Measurements from ENCODE around the gene RBFOX1.

The RBFOX1 gene

DNA sequence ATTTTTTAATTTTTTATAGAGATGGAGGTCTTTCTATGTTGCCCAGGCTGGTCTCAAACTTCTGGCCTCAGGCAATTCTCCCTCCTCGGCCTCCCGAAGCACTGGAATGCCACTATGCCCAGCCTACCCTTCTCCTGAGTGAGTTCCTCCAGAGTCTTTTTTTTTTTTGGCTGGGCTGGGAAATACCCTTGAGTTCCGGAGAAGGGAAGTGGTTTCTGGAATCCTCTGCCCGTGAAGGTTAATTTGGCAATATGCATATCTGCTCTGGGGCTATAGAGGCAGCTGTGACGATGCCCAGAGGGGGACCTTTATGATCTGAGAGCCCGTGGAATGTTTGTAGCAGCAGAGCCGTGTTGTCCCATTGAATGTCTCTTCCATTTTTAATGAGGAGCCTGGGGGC lies 217.5 kb downstream of the RBFOX1 start:
- H3K4me3 ChIP-seq (ENCODE audit: low read length), result no peak overlapping the region
- H3K27ac ChIP-seq (ENCODE audit: low read length), result no peak overlapping the region
- H3K36me3 ChIP-seq (ENCODE audit: insufficient read depth, low read depth, low read length), result no peaks in the 10 kb centered on the region
- no peaks in the 10 kb centered on the region for H3K27me3 ChIP-seq (ENCODE audit: insufficient read depth, low read length)
- no peaks in the 10 kb centered on the region for H3K9me3 ChIP-seq (ENCODE audit: insufficient read depth, low read depth, low read length)
- H3K9ac ChIP-seq (ENCODE audit: low read depth, low read length), result no peak overlapping the region
- peaks cover 4% of the 10 kb centered on the region; the same call in 1 of the 2 replicates for H3K4me1 ChIP-seq (ENCODE audit: insufficient read depth, low read length)

- Histone ChIP-seq H3K4me1 (ENCODE audit: insufficient read depth, low read length) (peaks cover 4% of the 10 kb centered on the region; the same call in 1 of the 2 replicates), H3K27ac (ENCODE audit: low read length) (no peak overlapping the region), H3K9me3 (ENCODE audit: insufficient read depth, low read depth, low read length) (no peaks in the 10 kb centered on the region), H3K9ac (ENCODE audit: low read depth, low read length) (no peak overlapping the region), H3K36me3 (ENCODE audit: insufficient read depth, low read depth, low read length) (no peaks in the 10 kb centered on the region), H3K27me3 (ENCODE audit: insufficient read depth, low read length) (no peaks in the 10 kb centered on the region), H3K4me3 (ENCODE audit: low read length) (no peak overlapping the region)
Observed at GRCh38 chr16:7555459-7555858, 222.8 kb downstream of the RBFOX1 start.

GRCh38 chr16:7561908-7562405 lies 229.3 kb downstream of the RBFOX1 start:
- H3K4me1 ChIP-seq (ENCODE audit: insufficient read depth, low read length), result 0 out of 2 replicates have a peak, but pooled peaks cover 3% of the 10 kb centered on the region
- no peaks in the 10 kb centered on the region for H3K9me3 ChIP-seq (ENCODE audit: insufficient read depth, low read depth, low read length)
- no peaks in the 10 kb centered on the region for H3K36me3 ChIP-seq (ENCODE audit: insufficient read depth, low read depth, low read length)
- no peaks in the 10 kb centered on the region for H3K27me3 ChIP-seq (ENCODE audit: insufficient read depth, low read length)
- H3K9ac ChIP-seq (ENCODE audit: low read depth, low read length), result no peak overlapping the region
- no peak overlapping the region for H3K27ac ChIP-seq (ENCODE audit: low read length)
- H3K4me3 ChIP-seq (ENCODE audit: low read length), result no peak overlapping the region

- Histone ChIP-seq H3K9ac (ENCODE audit: low read depth, low read length) (no peak overlapping the region), H3K4me1 (ENCODE audit: insufficient read depth, low read length) (0 out of 2 replicates have a peak, but pooled peaks cover 3% of the 10 kb centered on the region)
Observed at GRCh38 chr16:7566360-7566759, 233.7 kb downstream of the RBFOX1 start.

GRCh38 chr16:7571366-7571765 lies 238.7 kb downstream of the RBFOX1 start:
- Histone ChIP-seq H3K4me3 (ENCODE audit: low read length) (no peak overlapping the region), H3K27ac (ENCODE audit: low read length) (no peak overlapping the region), H3K9ac (ENCODE audit: low read depth, low read length) (no peak overlapping the region), H3K27me3 (ENCODE audit: insufficient read depth, low read length) (no peaks in the 10 kb centered on the region), H3K9me3 (ENCODE audit: insufficient read depth, low read depth, low read length) (no peaks in the 10 kb centered on the region), H3K4me1 (ENCODE audit: insufficient read depth, low read length) (no peaks in the 10 kb centered on the region), H3K36me3 (ENCODE audit: insufficient read depth, low read depth, low read length) (no peaks in the 10 kb centered on the region)

More at GRCh38 chr16:7566360-7566759, 233.7 kb downstream of the RBFOX1 start:
- Histone ChIP-seq H3K27ac (ENCODE audit: low read length) (no peak overlapping the region), H3K9me3 (ENCODE audit: insufficient read depth, low read depth, low read length) (no peaks in the 10 kb centered on the region), H3K4me3 (ENCODE audit: low read length) (no peak overlapping the region), H3K36me3 (ENCODE audit: insufficient read depth, low read depth, low read length) (no peaks in the 10 kb centered on the region), H3K27me3 (ENCODE audit: insufficient read depth, low read length) (no peaks in the 10 kb centered on the region)

- Histone ChIP-seq H3K36me3 (ENCODE audit: insufficient read depth, low read depth, low read length) (no peaks in the 10 kb centered on the region), H3K27me3 (ENCODE audit: insufficient read depth, low read length) (no peaks in the 10 kb centered on the region), H3K27ac (ENCODE audit: low read length) (no peak overlapping the region), H3K9ac (ENCODE audit: low read depth, low read length) (no peak overlapping the region), H3K4me1 (ENCODE audit: insufficient read depth, low read length) (no peaks in the 10 kb centered on the region), H3K4me3 (ENCODE audit: low read length) (no peak overlapping the region), H3K9me3 (ENCODE audit: insufficient read depth, low read depth, low read length) (no peaks in the 10 kb centered on the region)
Observed at GRCh38 chr16:7577588-7577987, 244.9 kb downstream of the RBFOX1 start.

- Histone ChIP-seq H3K9me3 (ENCODE audit: insufficient read depth, low read depth, low read length) (no peaks in the 10 kb centered on the region), H3K27me3 (ENCODE audit: insufficient read depth, low read length) (no peaks in the 10 kb centered on the region), H3K4me3 (ENCODE audit: low read length) (no peak overlapping the region), H3K9ac (ENCODE audit: low read depth, low read length) (no peak overlapping the region), H3K4me1 (ENCODE audit: insufficient read depth, low read length) (no peaks in the 10 kb centered on the region), H3K27ac (ENCODE audit: low read length) (no peak overlapping the region), H3K36me3 (ENCODE audit: insufficient read depth, low read depth, low read length) (no peaks in the 10 kb centered on the region)
Observed at GRCh38 chr16:7579454-7579853, 246.8 kb downstream of the RBFOX1 start.

DNA sequence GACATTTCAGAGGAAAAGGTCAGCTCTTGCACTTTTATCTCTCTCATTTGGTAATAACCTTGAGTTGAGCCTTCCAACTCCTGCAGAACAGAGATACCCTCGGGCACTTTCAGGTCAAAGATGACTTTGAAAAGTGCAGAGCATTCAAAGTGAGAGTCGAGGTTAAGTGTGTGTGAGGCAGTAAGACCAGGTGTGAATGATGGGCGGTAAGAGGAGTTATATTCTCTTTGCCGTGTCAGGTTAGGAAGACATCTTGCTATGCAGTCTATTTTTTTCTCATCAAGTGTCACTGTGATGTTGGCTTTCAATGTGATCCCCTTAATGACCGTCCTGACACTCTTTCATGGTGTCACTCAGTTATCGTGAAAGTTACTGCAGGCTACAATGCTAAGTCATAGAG lies 248.5 kb downstream of the RBFOX1 start:
- no peak overlapping the region for H3K9ac ChIP-seq (ENCODE audit: low read depth, low read length)
- no peaks in the 10 kb centered on the region for H3K9me3 ChIP-seq (ENCODE audit: insufficient read depth, low read depth, low read length)
- H3K4me3 ChIP-seq (ENCODE audit: low read length), result no peak overlapping the region
- no peaks in the 10 kb centered on the region for H3K36me3 ChIP-seq (ENCODE audit: insufficient read depth, low read depth, low read length)
- H3K27me3 ChIP-seq (ENCODE audit: insufficient read depth, low read length), result no peaks in the 10 kb centered on the region
- no peak overlapping the region for H3K27ac ChIP-seq (ENCODE audit: low read length)
- H3K4me1 ChIP-seq (ENCODE audit: insufficient read depth, low read length), result no peaks in the 10 kb centered on the region

- Histone ChIP-seq H3K4me3 (ENCODE audit: low read length) (no peak overlapping the region), H3K4me1 (ENCODE audit: insufficient read depth, low read length) (no peaks in the 10 kb centered on the region; the same call in 1 of the 2 replicates), H3K27me3 (ENCODE audit: insufficient read depth, low read length) (no peaks in the 10 kb centered on the region)
Observed at GRCh38 chr16:7583396-7583795, 250.8 kb downstream of the RBFOX1 start.

GRCh38 chr16:7584561-7584960 lies 251.9 kb downstream of the RBFOX1 start:
- Histone ChIP-seq H3K36me3 (ENCODE audit: insufficient read depth, low read depth, low read length) (no peaks in the 10 kb centered on the region), H3K9ac (ENCODE audit: low read depth, low read length) (no peak overlapping the region), H3K27ac (ENCODE audit: low read length) (no peak overlapping the region), H3K4me1 (ENCODE audit: insufficient read depth, low read length) (no peaks in the 10 kb centered on the region; the same call in 1 of the 2 replicates), H3K9me3 (ENCODE audit: insufficient read depth, low read depth, low read length) (no peaks in the 10 kb centered on the region), H3K27me3 (ENCODE audit: insufficient read depth, low read length) (no peaks in the 10 kb centered on the region), H3K4me3 (ENCODE audit: low read length) (no peak overlapping the region)

More at GRCh38 chr16:7583396-7583795, 250.8 kb downstream of the RBFOX1 start:
- Histone ChIP-seq H3K36me3 (ENCODE audit: insufficient read depth, low read depth, low read length) (no peaks in the 10 kb centered on the region), H3K9ac (ENCODE audit: low read depth, low read length) (no peak overlapping the region), H3K27ac (ENCODE audit: low read length) (no peak overlapping the region), H3K9me3 (ENCODE audit: insufficient read depth, low read depth, low read length) (no peaks in the 10 kb centered on the region)

- Histone ChIP-seq H3K4me3 (ENCODE audit: low read length) (no peak overlapping the region), H3K9ac (ENCODE audit: low read depth, low read length) (no peak overlapping the region), H3K9me3 (ENCODE audit: insufficient read depth, low read depth, low read length) (no peaks in the 10 kb centered on the region), H3K4me1 (ENCODE audit: insufficient read depth, low read length) (no peaks in the 10 kb centered on the region; the same call in 1 of the 2 replicates), H3K36me3 (ENCODE audit: insufficient read depth, low read depth, low read length) (no peaks in the 10 kb centered on the region), H3K27me3 (ENCODE audit: insufficient read depth, low read length) (no peaks in the 10 kb centered on the region), H3K27ac (ENCODE audit: low read length) (no peak overlapping the region)
Observed at GRCh38 chr16:7585705-7586104, 253.1 kb downstream of the RBFOX1 start.

DNA sequence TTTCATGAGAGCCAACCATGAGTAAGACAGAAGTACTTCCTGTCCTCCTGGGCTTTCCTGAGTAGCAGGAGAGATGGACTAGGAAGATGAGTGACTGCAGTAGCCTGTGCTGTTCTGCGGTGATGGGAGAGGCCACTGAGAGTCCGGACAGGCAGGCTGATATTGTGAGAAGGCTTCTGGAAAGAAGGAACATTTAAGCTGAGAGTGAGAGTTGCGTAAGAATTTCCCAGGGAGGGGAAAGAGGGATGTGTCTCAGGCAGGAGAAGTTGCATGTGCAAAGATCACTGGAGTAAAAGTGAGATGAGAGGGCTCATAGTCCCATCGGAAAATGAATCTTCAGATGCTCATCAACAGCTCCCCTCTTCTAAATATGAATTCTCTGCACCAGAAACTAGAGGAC lies 258.3 kb downstream of the RBFOX1 start:
- Histone ChIP-seq H3K36me3 (ENCODE audit: insufficient read depth, low read depth, low read length) (no peaks in the 10 kb centered on the region), H3K4me3 (ENCODE audit: low read length) (no peak overlapping the region), H3K27ac (ENCODE audit: low read length) (no peak overlapping the region), H3K27me3 (ENCODE audit: insufficient read depth, low read length) (no peaks in the 10 kb centered on the region), H3K9me3 (ENCODE audit: insufficient read depth, low read depth, low read length) (no peaks in the 10 kb centered on the region), H3K9ac (ENCODE audit: low read depth, low read length) (no peak overlapping the region), H3K4me1 (ENCODE audit: insufficient read depth, low read length) (no peaks in the 10 kb centered on the region; the same call in 1 of the 2 replicates)
